Panc1 (cell line): ENCODE data around the gene MYH7.

Source experiments
- POLR2AphosphoS5 ChIP-seq: IDR thresholded peaks from 2 replicates; pipeline ENCODE4 v1.6.1; 2012; ENCODE audit warnings: mild to moderate bottlenecking, low read depth, low read length, moderate library complexity
- TF ChIP-seq, protein P1 (sequence below): fragments of 450-650 bp; IDR thresholded peaks from 2 replicates; pipeline ENCODE4 v1.5.1; 2017; ENCODE audit warnings: mild to moderate bottlenecking

DNA sequence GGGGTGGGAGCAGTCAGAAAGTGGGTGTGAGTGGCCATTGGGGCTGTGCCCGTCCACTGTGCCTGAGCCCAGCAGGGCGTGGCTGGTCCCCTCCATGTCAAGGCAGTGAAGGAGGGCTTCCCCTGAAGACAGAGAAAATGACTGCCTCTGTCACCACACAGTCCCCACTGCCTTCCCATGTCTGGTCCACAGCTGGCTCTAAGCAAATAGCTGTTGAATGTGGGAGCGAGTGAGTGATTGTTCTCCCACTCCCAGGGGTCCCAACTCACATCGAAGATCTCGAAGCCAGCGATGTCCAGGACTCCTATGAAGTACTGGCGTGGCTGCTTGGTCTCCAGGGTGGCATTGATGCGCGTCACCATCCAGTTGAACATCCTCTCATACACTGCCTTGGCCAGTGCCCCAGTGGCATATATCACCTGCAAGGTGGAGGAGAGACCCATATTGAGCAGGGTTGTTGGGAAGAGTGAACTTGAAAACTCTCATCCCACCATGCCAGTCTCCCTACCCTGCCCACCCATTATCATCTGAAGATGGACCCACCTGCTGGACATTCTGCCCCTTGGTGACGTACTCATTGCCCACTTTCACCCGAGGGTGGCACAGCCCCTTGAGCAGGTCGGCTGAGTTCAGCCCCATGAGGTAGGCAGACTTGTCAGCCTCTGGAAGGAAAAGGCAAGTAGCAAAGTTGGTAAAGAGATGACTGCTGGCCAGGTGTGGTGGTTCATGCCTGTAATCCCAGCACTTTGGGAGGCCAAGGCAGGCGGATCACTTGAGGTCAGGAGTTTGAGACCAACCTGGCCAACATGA lies 6.6 kb downstream of the MYH7 start:
- TF ChIP-seq, protein P1, sequence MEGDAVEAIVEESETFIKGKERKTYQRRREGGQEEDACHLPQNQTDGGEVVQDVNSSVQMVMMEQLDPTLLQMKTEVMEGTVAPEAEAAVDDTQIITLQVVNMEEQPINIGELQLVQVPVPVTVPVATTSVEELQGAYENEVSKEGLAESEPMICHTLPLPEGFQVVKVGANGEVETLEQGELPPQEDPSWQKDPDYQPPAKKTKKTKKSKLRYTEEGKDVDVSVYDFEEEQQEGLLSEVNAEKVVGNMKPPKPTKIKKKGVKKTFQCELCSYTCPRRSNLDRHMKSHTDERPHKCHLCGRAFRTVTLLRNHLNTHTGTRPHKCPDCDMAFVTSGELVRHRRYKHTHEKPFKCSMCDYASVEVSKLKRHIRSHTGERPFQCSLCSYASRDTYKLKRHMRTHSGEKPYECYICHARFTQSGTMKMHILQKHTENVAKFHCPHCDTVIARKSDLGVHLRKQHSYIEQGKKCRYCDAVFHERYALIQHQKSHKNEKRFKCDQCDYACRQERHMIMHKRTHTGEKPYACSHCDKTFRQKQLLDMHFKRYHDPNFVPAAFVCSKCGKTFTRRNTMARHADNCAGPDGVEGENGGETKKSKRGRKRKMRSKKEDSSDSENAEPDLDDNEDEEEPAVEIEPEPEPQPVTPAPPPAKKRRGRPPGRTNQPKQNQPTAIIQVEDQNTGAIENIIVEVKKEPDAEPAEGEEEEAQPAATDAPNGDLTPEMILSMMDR = no peak
- no peak for TF ChIP-seq POLR2AphosphoS5
